NAMALWA (cell line): Measurements from ENCODE around the gene ZNF132.

Experiments
- DNase-seq: peaks from one replicate; pipeline ENCODE4 v3.0.0-alpha.2; 2015; ENCODE audit warnings: low spot score

Gene ZNF132

GRCh38 chr19:58386576-58387337, 53.2 kb downstream of the ZNF132 start, which contains the start of gene RPS5:
RPS5 (plus strand) TSS chr19:58387269; CDS start chr19:58388138, 869 bp downstream.
- DNase-seq = peak; percentile 99

GRCh38 chr19:58385891-58386575, 53.9 kb downstream of the ZNF132 start:
- DNase-seq = no peak

GRCh38 chr19:58385313-58385890, 54.6 kb downstream of the ZNF132 start:
- DNase-seq = no peak

- DNase-seq = no peak
These were observed 56.9 kb downstream of the ZNF132 start for GRCh38 chr19:58382997-58383603.
